Measurements from ENCODE around the gene NKD1. TPM values are rescaled to one million over a fixed set of nuclear protein-coding genes. Genes with fewer than 3 reads are reported as not detected.

The NKD1 gene
- total and polyA plus RNA-seq, 2 experiments from 2014 or later = not detected

DNA sequence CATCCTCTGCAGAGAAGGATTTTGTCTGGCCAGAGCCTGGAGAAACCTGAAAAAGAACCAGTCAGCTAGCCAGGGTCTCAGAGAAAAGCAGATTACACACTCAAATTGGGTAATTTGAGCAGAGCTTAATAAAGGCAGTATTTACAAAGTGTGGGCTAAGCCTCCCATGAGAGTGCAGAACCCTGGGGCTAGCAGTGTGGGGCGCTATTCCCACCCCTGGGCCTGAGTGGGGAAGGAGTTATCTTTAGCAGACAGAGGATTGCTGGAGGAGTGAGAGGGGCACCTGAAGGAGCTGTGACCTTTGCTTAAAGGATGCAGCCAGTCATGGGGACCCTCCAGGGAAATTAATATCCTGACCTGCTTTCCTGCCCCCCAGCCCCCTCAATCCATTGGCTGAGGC is 86.8 kb downstream of the NKD1 start:
- no peaks in the 10 kb centered on the region for H3K9me3 ChIP-seq (ENCODE audit: low read depth)
- DNase-seq = no peak
- no peak overlapping the region for H3K4me2 ChIP-seq (ENCODE audit: unreplicated experiment)
- H3K36me3 ChIP-seq (ENCODE audit: low read depth) = no peaks in the 10 kb centered on the region
- no peak overlapping the region for H3K9ac ChIP-seq
- no peaks in the 10 kb centered on the region for H3K79me2 ChIP-seq (ENCODE audit: insufficient read depth)
- no peaks in the 10 kb centered on the region for H3F3A ChIP-seq (ENCODE audit: insufficient read depth)
- H3K27ac ChIP-seq = no peak overlapping the region
- 42 to 61% methylated on average over 1 of the region's 1 CpG for WGBS, 2 experiments (ENCODE audit: low coverage in 1 of 2, low lambda C conversion rate in 2 of 2, missing lambda C conversion rate in 2 of 2)
- 0 out of 2 replicates have a peak, but pooled peaks cover 12% of the 10 kb centered on the region for H3K27me3 ChIP-seq (replicated peaks; ENCODE audit: insufficient read depth)
- no peaks in the 10 kb centered on the region for H3K9me2 ChIP-seq (ENCODE audit: insufficient read depth)
- H3K4me3 ChIP-seq = no peak overlapping the region
- H2AFZ ChIP-seq = no peak overlapping the region
- no peaks in the 10 kb centered on the region for H4K20me1 ChIP-seq (ENCODE audit: insufficient read depth)
- TF ChIP-seq EZH2 (IDR thresholded peaks at IDR 0.05; ENCODE audit: insufficient read depth, poor library complexity, severe bottlenecking) (no peak), EZH2phosphoT487 (IDR thresholded peaks at IDR 0.05; ENCODE audit: insufficient read depth, low read depth) (no peak)
- in situ Hi-C loops (cut with MboI) = no loop called here
- H3K4me1 ChIP-seq (ENCODE audit: insufficient read depth) = no peaks in the 10 kb centered on the region

- H4K20me1 ChIP-seq (ENCODE audit: insufficient read depth) = no peaks in the 10 kb centered on the region
- H3K4me1 ChIP-seq (ENCODE audit: insufficient read depth) = no peaks in the 10 kb centered on the region
- H3K27ac ChIP-seq = no peak overlapping the region
- WGBS, 2 experiments (ENCODE audit: low coverage in 1 of 2, low lambda C conversion rate in 2 of 2, missing lambda C conversion rate in 2 of 2) = 54 to 57% methylated on average over 16 to 17 of the region's 17 CpGs
- H3K27me3 ChIP-seq (replicated peaks; ENCODE audit: insufficient read depth) = 0 out of 2 replicates have a peak, but pooled peaks cover 12% of the 10 kb centered on the region
- no peaks in the 10 kb centered on the region for H3K9me3 ChIP-seq (ENCODE audit: low read depth)
- DNase-seq = no peak
- in situ Hi-C loops (cut with MboI) = no loop called here
- H3K9me2 ChIP-seq (ENCODE audit: insufficient read depth) = no peaks in the 10 kb centered on the region
- no peak overlapping the region for H3K4me2 ChIP-seq (ENCODE audit: unreplicated experiment)
- no peak overlapping the region for H3K9ac ChIP-seq
- H3K4me3 ChIP-seq = no peak overlapping the region
- no peaks in the 10 kb centered on the region for H3F3A ChIP-seq (ENCODE audit: insufficient read depth)
- no peaks in the 10 kb centered on the region for H3K79me2 ChIP-seq (ENCODE audit: insufficient read depth)
- no peaks in the 10 kb centered on the region for H3K36me3 ChIP-seq (ENCODE audit: low read depth)
- no peak for TF ChIP-seq EZH2 (IDR thresholded peaks at IDR 0.05; ENCODE audit: insufficient read depth, poor library complexity, severe bottlenecking)
- TF ChIP-seq EZH2phosphoT487 (IDR thresholded peaks at IDR 0.05; ENCODE audit: insufficient read depth, low read depth) = no peak
- no peak overlapping the region for H2AFZ ChIP-seq
Measured at GRCh38 chr16:50635505-50636392, 87.6 kb downstream of the NKD1 start.

- Histone ChIP-seq H2AFZ (no peak overlapping the region), H3K27ac (no peak overlapping the region), H3K4me2 (ENCODE audit: unreplicated experiment) (no peak overlapping the region), H3K4me3 (no peak overlapping the region), H3K27me3 (replicated peaks; ENCODE audit: insufficient read depth) (0 out of 2 replicates have a peak, but pooled peaks cover 12% of the 10 kb centered on the region), H3K9ac (no peak overlapping the region), H3F3A (ENCODE audit: insufficient read depth) (no peaks in the 10 kb centered on the region), H4K20me1 (ENCODE audit: insufficient read depth) (no peaks in the 10 kb centered on the region), H3K9me2 (ENCODE audit: insufficient read depth) (no peaks in the 10 kb centered on the region), H3K9me3 (ENCODE audit: low read depth) (no peaks in the 10 kb centered on the region), H3K4me1 (ENCODE audit: insufficient read depth) (no peaks in the 10 kb centered on the region), H3K79me2 (ENCODE audit: insufficient read depth) (no peaks in the 10 kb centered on the region), H3K36me3 (ENCODE audit: low read depth) (no peaks in the 10 kb centered on the region)
- in situ Hi-C loops (cut with MboI) = no loop called here
- no peak for DNase-seq
- TF ChIP-seq EZH2phosphoT487 (IDR thresholded peaks at IDR 0.05; ENCODE audit: insufficient read depth, low read depth) (no peak), EZH2 (IDR thresholded peaks at IDR 0.05; ENCODE audit: insufficient read depth, poor library complexity, severe bottlenecking) (no peak)
- WGBS, 2 experiments (ENCODE audit: low coverage in 1 of 2, low lambda C conversion rate in 2 of 2, missing lambda C conversion rate in 2 of 2) = 79 to 81% methylated on average over 10 of the region's 10 CpGs
Measured at GRCh38 chr16:50636753-50637374, 88.7 kb downstream of the NKD1 start.

DNA sequence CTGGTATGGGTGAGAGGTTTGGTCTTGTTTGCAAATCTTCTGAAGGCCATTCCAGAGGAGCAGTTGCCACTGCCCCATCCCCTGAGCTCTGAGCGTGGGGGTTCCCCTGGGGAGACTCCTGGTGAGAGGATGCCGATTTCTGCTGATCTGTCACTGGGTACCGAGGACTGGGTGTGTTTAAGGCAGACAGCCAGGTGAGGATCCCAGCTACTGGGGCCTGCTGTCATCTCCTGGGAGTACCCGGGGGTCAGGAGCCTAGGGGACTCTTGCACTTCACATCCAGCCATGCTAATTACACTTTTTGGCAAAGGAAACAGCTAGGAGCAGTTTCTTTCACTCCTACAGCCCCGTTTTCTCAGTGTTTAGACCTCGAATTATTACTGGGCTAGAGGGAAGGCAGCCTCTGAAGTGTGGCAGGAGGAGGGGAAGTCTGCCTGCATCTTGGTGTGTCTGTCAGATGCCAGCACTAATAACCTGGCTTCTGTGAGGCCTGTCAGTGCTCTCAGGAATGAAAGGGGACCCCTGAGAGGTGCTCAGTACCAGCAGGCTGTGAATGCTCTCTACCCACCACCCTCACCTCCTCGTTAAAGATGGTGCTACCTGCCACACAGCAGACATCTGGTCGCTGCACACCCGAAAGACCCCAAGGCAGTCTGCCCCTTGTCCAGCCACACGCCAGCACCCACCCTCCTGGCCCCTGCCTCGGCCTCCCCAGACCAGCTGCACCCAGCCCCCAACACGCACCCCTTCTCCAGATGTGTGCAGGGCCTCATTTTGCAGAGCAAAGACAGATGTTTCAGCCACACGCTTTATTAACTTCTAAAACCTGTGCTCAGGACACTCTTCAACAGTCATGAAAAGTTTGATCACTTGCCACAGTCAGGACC is 89.8 kb downstream of the NKD1 start:
- Histone ChIP-seq H4K20me1 (ENCODE audit: insufficient read depth) (no peaks in the 10 kb centered on the region), H3K9me3 (ENCODE audit: low read depth) (no peaks in the 10 kb centered on the region), H3K4me3 (no peak overlapping the region), H3K9me2 (ENCODE audit: insufficient read depth) (no peaks in the 10 kb centered on the region), H3F3A (ENCODE audit: insufficient read depth) (no peaks in the 10 kb centered on the region), H3K27ac (no peak overlapping the region), H3K4me2 (ENCODE audit: unreplicated experiment) (no peak overlapping the region), H3K79me2 (ENCODE audit: insufficient read depth) (no peaks in the 10 kb centered on the region), H3K36me3 (ENCODE audit: low read depth) (no peaks in the 10 kb centered on the region), H3K9ac (no peak overlapping the region), H3K4me1 (ENCODE audit: insufficient read depth) (no peaks in the 10 kb centered on the region), H2AFZ (no peak overlapping the region), H3K27me3 (replicated peaks; ENCODE audit: insufficient read depth) (0 out of 2 replicates have a peak, but pooled peaks cover 12% of the 10 kb centered on the region)
- WGBS, 2 experiments (ENCODE audit: low coverage in 1 of 2, low lambda C conversion rate in 2 of 2, missing lambda C conversion rate in 2 of 2) = 40 to 42% methylated on average over 10 to 13 of the region's 13 CpGs
- no peak for DNase-seq
- no peak for TF ChIP-seq EZH2phosphoT487 (IDR thresholded peaks at IDR 0.05; ENCODE audit: insufficient read depth, low read depth)
- TF ChIP-seq EZH2 (IDR thresholded peaks at IDR 0.05; ENCODE audit: insufficient read depth, poor library complexity, severe bottlenecking) = no peak
- in situ Hi-C loops (cut with MboI) = no loop called here

Data from GM23248 (cell line).